ENCODE data around the gene SPI1.

Gene SPI1

DNA sequence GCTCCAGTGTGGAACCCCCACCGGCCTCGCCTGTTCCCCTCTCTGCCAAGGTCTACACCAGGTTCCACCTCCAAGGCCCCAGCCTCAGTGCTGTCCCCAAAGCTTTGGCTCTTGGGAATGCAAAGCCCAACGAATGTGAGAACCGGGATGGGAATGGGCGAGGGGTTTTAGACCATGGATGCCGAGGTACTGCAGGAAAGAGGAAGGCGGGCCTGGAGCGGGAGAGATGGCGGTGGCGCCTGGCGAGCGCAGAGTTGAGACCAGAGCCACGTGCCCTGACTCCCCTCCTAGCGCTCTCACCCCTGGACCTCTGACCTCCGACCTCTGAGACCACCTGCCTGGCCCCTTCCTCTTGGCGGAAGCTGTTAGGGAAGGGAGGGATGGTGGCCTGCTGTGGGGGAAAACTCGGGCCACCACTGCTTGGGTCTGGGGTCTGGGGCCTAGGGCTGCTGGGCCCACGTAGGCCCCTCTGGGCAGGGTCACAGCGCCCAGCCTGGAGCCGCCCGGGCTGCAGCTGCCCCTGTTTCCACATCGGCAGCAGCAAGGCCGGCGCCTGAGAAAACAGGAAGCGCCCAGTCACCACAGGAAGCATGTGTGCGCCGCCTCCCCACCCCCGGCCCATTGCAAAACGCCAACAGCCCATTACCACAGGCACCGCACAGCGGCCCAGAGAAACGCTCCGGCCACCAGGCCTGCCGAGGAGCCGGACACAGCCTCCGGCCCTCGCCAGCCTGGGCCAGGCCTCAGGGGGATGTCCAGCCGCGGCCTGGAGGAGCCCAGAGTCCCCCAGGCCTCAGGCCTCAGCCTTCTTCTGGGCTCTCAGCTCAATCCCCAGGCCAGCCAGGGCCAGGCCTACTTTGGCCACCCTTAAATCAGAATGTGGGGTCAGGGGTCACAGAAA, 16.2 kb upstream of the SPI1 start:
- Histone ChIP-seq H3K36me3 (no peaks in the 10 kb centered on the region), H3K4me3 (ENCODE audit: low read depth, low read length) (no peak overlapping the region), H3K9me3 (ENCODE audit: severe bottlenecking) (no peaks in the 10 kb centered on the region), H3K27me3 (ENCODE audit: insufficient read depth, low read depth, severe bottlenecking) (no peaks in the 10 kb centered on the region), H3K27ac (no peak overlapping the region)
- TF ChIP-seq, protein P1, sequence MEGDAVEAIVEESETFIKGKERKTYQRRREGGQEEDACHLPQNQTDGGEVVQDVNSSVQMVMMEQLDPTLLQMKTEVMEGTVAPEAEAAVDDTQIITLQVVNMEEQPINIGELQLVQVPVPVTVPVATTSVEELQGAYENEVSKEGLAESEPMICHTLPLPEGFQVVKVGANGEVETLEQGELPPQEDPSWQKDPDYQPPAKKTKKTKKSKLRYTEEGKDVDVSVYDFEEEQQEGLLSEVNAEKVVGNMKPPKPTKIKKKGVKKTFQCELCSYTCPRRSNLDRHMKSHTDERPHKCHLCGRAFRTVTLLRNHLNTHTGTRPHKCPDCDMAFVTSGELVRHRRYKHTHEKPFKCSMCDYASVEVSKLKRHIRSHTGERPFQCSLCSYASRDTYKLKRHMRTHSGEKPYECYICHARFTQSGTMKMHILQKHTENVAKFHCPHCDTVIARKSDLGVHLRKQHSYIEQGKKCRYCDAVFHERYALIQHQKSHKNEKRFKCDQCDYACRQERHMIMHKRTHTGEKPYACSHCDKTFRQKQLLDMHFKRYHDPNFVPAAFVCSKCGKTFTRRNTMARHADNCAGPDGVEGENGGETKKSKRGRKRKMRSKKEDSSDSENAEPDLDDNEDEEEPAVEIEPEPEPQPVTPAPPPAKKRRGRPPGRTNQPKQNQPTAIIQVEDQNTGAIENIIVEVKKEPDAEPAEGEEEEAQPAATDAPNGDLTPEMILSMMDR (IDR thresholded peaks at IDR 0.05; ENCODE audit: low read depth, low read length) = no peak
- DNase-seq = no peak

DNA sequence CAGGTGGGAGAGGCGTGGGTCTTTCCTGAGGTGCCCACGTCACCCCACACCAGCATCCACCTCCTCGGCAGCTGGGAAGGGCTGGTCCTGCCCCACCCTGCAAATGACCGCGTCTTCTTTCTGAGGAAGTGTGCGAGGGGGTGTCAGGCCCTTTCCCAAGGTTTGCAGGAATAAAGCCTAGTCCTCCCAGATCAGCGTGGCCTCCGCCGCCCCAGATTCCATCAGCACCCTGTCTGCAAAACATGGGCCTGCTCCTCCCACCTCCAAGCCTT, 15.6 kb upstream of the SPI1 start:
- DNase-seq = no peak
- H3K27ac ChIP-seq = no peak overlapping the region
- no peaks in the 10 kb centered on the region for H3K9me3 ChIP-seq (ENCODE audit: severe bottlenecking)
- H3K27me3 ChIP-seq (ENCODE audit: insufficient read depth, low read depth, severe bottlenecking) = no peaks in the 10 kb centered on the region
- TF ChIP-seq, protein P1 (IDR thresholded peaks at IDR 0.05; ENCODE audit: low read depth, low read length) = no peak
- no peak overlapping the region for H3K4me3 ChIP-seq (ENCODE audit: low read depth, low read length)
- H3K36me3 ChIP-seq = no peaks in the 10 kb centered on the region

DNA sequence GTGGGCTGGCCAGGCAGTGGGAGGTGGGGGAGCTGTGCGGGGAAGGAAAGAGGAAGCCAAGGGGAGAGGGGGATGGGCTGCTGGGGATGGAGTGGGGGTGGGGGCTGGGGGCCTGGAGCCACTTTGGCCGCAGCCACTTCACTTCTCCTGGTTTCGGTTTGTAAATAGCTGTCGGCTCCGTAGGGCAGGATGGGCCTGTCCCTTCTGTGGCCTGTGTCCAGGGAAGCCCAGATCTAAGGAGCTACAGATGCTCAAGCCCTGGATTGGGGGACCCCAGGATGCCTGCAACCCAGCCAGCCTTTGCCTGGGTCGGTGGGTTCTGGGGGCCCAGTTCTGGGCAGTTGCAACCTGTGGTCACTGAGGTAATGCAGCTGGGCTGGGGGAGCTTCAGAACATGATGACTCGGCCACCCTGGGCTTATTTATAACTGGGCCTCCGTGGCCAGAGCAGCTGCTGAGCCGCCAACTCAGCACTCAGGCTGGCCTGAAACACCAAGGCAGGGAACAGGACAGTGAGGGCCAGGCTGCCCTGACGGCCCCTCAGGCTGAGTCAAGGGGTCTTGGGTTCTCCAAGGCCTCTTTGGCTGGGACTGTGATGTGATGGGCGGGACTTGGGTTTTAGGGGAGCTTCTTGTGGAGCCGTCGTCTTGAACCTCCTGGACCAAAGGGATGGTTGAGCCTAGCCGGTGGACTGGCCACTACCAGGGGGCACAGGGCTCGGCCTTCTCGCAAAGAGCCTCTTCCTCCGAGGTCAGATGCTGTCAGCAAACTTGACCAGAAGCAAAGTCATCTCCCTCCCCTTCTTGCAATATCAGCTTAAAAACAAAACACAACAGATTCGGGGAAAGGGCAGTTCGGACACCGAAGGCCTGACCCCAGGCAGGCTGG, 15.1 kb upstream of the SPI1 start:
- TF ChIP-seq, protein P1 (IDR thresholded peaks at IDR 0.05; ENCODE audit: low read depth, low read length) = no peak
- DNase-seq = no peak
- Histone ChIP-seq H3K27ac (no peak overlapping the region), H3K27me3 (ENCODE audit: insufficient read depth, low read depth, severe bottlenecking) (no peaks in the 10 kb centered on the region), H3K36me3 (no peaks in the 10 kb centered on the region), H3K4me3 (ENCODE audit: low read depth, low read length) (no peak overlapping the region), H3K9me3 (ENCODE audit: severe bottlenecking) (no peaks in the 10 kb centered on the region)

DNA sequence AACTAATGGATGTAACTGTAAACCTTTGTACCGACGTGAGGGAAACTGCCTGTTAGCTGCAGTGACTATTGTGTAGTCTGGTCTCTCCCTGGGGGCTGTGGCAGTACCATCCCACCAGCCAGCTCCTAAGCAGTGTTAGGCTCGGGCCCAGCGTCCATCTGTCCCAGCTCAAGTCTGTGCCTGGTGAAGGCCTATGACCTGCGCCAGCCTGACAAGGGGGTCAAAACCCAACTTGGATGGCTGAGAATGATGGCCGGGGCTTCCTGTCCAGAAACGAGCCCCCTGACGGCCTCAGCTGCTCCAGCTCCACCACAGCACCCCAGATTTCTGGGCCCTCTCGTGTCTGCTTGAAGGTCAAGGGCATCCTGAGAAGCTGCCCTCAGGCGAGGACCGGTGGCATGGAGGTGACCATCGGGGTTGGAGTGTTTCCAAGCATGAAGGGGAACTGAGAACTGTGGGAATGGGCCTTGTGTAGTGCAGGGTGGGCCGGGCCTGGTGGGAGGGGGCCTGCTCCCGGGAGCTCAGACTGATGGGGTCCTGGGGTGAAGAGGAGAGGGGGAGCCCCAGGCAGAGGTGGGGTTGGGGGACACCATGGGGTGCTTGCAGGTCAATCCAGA, 14.3 kb upstream of the SPI1 start:
- Histone ChIP-seq H3K36me3 (no peaks in the 10 kb centered on the region), H3K27me3 (ENCODE audit: insufficient read depth, low read depth, severe bottlenecking) (no peaks in the 10 kb centered on the region), H3K4me3 (ENCODE audit: low read depth, low read length) (no peak overlapping the region), H3K9me3 (ENCODE audit: severe bottlenecking) (no peaks in the 10 kb centered on the region), H3K27ac (no peak overlapping the region)
- no peak for DNase-seq
- TF ChIP-seq, protein P1 (IDR thresholded peaks at IDR 0.05; ENCODE audit: low read depth, low read length) = no peak

DNA sequence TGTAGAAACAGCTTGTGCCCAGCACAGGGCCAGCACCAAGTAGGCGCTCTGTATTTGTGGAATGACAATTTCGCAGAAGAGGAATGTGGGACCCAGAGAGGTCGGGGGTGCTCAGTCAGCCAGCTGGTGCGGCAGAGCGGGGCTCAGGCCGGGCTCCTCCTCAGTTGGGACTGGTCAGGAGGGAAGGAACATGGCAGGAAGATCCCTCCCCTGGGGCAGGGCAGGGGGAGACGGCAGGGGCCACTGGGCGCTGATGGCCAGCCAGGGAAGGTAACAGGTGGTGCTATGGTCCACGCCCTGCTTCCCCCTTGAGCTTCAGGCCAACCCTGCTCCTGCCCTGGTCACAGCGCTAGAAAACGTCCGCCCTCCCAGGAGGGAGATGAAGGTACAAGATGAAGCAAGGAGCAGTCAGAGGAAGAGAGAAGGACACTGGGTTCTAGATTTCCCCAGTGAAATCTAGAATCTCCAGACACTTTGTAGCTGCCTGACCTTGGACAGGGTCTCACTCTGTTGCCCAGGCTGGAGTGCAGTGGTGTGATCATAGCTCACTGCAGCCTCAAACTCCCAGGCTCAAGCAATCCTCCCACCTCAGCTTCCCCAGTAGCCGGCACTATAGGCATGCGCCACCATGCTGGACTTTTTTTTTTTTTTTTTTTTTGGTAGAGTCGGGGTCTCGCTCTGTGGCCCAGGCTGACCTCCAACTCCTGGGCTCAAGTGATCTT, 13.5 kb upstream of the SPI1 start:
- no peak for DNase-seq
- no peak overlapping the region for H3K4me3 ChIP-seq (ENCODE audit: low read depth, low read length)
- H3K9me3 ChIP-seq (ENCODE audit: severe bottlenecking) = no peaks in the 10 kb centered on the region
- H3K36me3 ChIP-seq = no peaks in the 10 kb centered on the region
- H3K27ac ChIP-seq = no peak overlapping the region
- H3K27me3 ChIP-seq (ENCODE audit: insufficient read depth, low read depth, severe bottlenecking) = no peaks in the 10 kb centered on the region
- TF ChIP-seq, protein P1 (IDR thresholded peaks at IDR 0.05; ENCODE audit: low read depth, low read length) = no peak

Measured in WERI-Rb-1 (cell line).